Superior temporal gyrus (tissue), 1 donor: ENCODE data around the gene KCNH2.

Experiments used
- DNase-seq: peaks from one replicate; pipeline ENCODE4 v3.0.0-alpha.2; 2016; ENCODE audit errors: extremely low spot score

KCNH2 gene

DNA sequence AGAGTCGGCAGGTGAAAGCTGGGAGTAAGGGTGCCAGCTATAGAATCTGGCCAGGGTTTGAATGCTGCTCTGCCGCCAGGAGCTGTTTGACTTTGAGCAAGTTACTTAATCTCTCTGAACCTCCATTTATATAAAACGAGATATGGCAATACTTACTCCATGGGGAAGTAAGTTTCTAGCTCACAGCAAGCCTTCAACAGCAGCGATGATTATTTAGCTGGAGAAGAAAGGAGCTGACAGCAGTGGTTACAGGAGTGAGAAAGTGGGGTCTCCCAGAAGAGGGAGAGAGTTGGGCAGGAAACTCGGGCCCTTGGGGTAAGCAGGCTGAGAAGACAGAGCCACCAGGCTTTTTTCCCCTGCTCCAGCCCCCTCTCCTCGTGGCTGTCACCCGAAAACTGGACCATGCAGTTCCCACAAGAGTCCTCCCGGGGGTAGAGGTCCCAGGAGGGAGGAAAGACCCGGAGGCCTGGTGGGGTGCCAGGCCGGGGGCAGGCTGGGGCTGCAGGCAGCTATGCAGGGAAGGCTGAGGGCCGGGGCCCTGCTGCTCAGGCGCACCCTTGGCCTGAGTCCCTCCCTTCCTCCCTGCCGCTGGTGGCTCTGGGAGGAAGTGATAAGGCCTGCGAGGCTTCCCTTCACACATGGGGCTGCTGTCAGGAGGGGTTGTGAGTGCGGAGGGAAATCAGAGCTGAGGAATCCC, 16.2 kb upstream of the KCNH2 start:
- DNase-seq = no peak

DNA sequence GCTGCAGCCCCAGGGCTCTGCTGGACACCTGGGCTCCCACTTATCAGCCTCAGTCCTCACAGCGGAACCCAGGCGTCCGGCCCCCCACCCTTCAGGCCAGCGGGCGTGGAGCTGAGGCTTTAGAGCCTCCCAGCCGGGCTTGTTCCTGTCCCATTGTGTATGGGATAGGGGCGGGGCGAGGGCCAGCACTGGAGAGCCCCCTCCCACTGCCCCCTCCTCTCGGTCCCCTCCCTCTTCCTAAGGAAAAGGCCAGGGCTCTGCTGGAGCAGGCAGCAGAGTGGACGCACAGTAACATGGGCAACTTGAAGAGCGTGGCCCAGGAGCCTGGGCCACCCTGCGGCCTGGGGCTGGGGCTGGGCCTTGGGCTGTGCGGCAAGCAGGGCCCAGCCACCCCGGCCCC, 15.4 kb upstream of the KCNH2 start:
- no peak for DNase-seq

DNA sequence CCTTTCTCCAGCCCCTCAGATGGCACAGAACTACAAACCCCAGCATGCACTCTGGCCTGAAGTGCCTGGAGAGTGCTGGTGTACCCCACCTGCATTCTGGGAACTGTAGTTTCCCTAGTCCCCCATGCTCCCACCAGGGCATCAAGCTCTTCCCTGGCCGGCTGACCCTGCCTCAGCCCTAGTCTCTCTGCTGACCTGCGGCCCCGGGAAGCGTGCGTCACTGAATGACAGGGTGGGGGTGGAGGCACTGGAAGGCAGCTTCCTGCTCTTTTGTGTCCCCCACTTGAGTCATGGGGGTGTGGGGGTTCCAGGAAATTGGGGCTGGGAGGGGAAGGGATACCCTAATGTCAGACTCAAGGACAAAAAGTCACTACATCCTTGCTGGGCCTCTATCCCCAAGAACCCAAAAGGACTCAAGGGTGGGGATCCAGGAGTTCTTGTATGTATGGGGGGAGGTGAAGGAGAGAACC, 14.7 kb upstream of the KCNH2 start:
- no peak for DNase-seq

DNA sequence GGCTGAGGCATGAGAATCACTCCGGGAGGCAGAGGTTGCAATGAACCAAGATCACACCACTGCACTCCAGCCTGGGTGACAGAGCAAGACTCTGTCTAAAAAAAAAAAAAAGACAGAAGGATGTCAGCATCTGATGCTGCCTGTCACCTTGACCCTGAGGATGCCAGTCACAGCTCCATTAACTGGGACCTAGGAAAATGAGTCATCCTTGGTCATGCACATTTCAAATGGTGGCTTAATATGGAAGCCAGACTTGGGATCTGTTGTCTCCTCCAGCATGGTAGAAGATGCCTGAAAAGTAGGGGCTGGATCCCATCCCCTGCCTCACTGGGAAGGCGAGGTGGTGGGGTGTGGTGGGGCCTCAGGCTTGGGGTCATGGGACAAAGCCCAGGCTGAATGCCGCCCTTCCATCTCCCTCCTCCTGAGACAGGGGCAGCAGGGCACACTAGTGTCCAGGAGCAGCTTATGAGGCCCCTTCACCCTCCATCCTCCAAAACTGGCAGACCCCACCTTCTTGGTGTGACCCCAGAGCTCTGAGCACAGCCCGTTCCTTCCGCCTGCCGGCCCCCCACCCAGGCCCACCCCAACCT, 14.0 kb upstream of the KCNH2 start:
- DNase-seq = no peak

DNA sequence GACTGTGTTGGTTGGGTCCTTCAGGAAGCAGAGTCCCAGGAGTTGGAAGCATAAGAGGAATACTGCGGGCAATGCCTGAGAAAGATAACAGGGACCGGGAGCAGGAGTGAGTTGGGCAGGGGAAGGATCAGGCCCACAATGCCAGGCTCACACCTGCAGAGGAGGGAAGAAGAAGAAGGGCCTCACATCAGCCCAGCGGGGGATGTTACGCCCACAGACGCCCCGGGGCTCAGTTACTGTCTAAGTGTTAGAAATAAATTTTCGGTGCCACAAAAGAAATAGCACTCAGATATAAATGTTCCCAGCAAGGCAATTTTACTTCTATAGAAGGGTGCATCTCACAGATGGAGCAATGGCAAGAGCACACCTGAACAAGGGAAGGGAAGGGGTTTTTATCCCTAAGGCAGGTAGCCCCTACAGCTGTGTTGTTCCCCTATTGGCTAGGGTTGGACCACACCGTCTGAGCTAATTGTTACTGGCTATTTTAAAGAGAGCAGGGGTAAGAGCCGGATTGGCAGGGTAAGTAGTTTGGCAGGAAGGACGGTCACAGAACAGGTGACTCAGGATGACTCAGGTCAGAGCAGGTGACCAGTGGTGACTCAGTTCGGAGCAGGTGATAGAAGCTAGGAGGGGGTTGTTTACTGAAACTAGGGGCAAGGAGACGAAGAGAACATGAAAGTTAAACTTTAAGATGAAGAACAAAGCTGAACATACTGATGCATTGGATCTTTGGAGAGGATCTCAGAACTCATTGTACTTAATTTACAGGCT, 12.5 kb upstream of the KCNH2 start, which contains the start of gene NOS3:
Gene NOS3, plus strand, starts transcription at position 602 of the 771 bp plus-strand sequence. CDS start 2,787 bp downstream, outside the sequence.
- no peak for DNase-seq

DNA sequence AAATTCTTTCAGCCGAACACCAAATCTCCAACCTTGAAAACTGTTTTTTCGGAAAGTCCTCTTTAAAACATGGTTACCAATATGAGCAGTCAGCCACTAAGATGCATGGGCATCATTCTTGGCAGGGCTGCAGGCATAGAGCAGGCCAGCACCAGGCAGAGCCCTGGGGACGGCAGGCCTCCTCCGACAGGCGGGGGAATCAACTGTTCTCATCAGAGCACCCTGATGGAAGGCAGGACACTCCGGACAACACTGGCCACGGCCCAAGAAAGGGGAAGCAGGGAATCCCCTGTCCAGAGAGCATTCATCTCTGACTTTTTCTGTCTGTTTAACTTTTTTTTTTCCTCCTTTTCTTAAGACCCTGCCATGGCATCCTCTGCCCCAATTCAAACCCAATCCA, 11.3 kb upstream of the KCNH2 start:
- no peak for DNase-seq

DNA sequence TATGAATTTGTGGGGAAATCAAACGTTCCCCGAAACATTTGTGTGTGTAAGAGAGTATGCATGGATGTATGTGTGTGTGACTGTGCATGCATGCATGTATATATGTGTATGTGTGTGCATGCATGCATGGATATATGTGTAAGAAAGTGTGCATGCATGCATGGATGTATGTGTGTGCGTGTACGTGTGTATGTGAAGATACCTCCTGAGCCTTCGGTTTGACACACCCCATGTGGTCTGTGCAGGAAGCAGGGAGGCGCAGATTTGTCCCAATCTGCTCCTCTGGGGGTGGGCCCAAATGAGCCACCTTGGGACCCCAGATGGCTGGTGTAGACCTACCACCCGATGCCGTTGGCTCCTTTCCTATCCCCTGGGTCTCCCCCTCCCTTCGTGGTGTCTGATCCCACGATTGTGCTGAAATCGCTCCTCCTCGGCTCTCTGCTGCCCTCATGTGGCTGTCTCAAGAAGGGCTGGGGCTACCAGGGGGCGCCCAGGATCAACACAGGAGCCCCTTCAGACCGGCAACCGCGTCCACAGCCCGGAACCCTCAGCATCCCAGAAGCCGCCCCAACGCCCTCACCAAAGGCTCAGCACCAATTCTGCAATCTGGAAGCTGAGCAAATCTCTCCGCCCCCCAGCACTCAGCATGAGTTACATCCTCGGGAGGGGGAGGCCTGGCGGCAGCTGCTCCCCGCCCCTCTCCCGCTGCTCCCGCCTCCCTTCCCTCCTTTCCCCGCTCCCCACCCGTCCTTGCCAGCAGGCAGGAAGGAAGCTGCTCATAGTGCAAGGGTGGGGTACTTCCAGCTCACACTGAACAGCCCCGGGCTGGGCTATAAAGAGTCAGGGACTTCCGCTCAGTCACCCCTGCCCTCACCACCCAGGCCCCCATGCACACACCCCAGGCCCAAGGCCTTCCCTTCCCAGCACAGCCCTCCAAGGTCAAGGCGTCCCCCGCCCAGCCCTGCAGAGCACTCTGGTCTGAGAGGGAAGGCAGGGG, 10.4 kb upstream of the KCNH2 start:
- DNase-seq = peak; percentile 77

DNA sequence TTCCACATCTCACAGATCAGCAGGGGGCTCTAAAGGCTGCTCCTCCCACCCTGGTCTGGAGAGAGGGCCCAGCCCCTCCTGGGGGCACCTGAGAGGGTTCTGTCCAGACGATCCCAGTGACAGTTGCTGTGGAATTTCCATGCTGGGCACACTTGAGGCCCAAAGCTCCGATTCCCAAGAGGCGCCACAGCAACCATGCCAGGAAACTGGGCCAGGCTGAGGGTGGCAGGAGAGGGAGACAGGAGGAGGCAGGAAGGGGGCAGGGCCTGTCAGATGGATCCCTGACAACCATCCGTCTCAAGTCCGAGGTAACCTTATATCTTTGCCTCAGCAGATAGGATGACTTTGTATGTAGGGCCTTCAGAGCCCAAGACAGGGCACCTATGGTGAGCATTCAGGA, 8.4 kb upstream of the KCNH2 start:
- no peak for DNase-seq

DNA sequence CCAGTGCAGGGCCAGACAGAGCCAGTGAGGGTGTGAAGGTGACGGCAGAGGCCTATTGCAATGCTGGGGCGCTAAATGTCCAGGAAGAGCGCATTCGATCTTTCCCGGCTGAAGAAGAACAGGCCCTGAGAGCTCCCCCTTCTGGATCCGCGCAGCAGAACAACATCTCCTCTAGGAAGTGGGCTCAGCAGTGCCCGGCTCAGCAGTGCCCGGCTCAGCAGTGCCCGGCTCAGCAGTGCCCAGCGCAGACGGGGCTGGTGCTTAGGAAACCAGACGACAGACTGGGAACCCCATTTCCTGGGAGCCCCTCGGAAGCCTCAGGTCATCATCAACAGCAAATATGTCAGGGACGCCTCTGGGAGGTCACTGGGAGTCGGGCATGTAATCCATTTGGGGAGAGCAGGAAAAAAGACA, 8.0 kb upstream of the KCNH2 start:
- peak; percentile 82 for DNase-seq

DNA sequence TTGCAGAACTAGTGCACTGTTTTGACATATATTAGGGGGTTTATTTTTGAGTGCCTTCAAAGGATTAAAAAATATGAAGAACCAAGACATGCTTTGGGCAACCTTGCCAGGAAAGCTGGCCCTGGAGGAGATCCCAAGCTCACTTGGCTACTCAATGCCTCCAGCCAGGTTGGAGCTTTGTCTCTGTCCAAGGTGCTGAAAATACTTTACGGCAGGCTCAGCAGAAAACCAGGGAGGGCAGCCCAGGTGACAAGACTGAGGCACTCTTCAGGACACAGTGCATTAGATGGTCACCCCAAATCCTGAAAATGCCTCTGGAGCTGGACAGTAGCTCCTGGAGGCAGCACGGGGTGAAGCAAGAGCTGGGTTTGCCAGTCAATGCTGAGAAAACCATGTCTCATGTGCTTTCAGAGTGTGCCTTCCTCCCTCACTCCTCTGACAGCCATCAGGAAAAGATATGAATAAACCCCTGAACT, 5.8 kb upstream of the KCNH2 start:
- DNase-seq = no peak

DNA sequence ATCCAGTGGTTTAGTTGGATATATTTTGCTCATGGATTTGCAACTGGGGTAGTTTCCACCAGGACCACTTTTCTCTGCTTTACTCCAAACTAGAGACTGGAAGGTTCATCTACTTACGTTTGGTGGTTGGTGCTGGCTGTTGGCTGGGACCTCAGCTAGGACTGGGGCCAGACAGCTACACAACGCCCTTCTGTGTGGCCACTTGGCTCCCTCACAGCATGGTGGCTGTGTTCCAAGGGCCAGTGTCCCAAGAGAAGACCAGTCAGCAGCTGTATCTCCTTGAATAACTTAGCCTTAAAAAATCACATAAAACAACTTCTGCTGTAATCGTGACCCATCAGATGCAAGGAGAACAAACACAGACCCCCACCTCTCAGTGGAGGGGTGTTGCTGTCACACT, 4.2 kb upstream of the KCNH2 start:
- DNase-seq = peak; percentile 94

DNA sequence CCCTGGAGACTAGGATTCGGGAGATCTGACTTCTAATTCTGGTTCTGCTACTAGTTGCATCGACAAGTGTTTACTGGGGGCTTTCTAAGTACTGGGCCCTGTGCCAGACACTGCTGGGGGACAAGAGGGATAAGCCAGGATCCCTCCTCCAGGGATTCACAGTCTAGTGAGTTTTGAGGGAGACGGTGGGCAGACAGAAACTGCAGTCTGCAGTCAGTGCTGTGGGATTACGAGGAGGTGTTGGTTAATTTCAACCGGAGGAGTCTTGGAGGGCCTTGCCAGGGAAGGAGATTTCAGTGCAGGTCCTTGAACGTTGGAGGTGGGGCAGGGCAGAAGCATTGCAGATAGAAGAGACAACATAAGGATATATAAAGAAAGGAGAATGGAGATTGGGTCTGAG, 3.5 kb upstream of the KCNH2 start:
- no peak for DNase-seq

DNA sequence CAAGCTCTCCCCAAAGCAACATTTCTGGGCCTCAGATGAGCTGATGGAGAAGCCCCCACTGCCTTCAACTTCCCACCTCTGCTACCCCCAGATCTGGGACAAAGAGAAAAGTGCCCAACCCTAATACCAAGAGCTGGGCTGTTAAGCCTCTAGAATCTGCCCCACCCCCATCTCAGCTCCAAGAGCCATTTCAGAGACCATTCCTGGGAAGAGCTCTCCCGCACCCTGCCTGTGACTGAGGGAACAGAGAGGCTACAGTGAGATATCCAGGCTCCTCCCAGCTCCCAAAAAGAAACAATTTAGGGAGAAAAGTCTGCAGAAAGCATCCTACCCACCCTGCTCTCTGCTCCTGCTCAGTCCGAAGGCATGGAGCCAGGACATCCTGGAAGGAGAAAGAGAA, 2.5 kb upstream of the KCNH2 start:
- DNase-seq = no peak

DNA sequence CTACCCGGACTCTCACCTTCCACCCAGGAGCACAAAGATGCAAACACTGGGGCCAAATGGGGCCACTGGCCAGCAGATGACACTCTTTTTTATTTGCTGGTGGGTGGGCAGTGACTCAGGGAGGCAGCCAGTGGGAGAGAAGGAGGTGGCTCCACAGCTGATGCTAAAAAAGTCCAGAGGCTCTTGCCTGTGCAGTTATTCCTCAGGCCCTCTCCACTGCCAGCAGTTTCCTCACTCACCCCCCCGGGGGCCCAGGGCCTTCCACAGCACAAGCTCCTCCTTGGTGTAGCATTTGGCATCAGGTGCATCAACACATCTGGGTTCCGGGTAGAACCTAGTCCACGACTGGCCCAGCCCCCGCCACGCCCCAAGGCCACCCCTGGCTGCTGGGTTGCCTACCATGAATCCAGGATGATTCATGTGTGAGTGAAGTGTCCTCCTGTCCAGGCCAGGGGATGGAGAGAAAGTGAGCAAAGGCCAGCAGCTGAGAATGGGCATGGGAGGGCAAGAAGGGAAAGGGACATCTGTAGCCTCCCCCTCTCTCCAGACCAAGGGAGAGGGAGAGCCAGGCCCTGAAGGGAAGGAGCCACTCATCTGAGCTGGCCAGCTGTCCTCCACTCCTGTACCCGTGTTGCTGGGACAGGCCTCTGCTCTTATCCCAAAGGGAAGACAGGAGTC, 1.7 kb upstream of the KCNH2 start:
- no peak for DNase-seq

DNA sequence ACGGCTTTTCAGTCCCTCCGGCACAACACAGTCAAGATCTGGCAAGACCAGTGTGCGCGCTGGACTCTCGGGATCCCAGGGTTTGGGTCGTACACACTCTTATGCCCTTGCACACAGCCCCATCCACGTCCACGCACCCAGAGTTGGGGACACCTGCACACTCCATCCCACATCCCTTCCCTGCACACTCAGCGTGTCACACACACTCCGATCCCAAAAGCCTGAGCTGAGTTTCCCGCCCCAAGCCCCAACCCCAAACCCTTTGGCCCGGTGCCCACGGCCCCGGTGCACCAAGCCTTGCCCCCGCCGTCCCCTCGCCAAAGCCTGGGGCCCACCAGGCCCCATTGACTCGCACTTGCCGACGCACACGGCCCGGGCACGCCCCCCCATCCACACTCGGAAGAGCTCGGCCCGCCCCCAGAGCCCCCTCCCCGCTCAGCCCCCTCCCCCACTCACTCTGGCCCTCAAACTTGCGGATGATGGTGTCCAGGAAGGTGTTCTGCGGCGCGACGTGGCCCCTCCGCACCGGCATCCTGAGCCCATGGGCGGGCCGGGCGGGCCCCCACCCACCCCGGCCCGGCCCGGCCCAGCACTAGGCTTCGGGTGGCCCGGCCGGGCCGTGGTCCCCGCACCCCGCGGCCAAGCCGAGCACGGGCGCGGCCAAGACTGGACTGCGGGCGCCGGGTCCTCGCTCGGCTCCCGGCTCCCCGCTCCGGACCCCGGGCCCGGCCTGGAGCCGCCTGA, 567 bp downstream of the KCNH2 start:
- DNase-seq = no peak

DNA sequence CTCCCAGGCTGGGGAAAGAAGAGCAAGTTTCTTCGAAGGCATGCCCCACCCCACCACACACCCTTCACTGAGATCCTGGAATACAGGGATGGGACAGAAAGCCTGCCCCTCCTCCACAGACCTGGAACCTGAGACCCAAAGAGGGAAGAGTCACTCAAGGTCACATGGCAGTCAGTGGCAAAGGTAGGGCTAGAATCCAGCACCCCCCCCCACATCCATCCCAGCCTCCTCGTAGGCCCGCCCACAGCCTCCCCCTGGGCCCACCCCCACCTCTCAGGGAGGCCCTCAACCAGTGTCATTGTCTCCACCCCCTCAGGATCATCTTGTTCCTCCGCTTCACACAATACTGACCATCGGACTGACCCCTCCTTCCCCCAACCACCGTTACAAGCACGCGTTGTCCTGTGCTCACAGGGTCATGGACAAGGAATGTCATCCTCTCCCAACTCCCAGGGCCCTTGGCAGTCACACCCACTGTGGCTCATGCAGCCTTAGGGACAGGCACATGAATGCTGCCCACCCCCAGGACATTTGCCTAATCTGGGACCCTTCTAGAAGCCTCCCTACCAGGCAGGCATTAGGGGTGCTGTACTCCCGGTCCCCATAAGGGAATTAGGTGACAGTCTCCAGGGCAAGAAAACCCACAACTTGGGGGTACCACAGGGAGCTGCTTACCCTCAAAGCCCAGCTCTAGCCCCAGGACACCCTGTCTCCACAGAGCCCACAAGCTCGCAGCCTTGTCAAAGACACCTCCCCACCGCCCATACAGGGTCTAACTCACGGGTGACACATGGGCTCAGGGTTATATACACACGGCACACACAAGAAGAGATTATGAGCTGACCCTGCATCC, 1.4 kb downstream of the KCNH2 start:
- DNase-seq = no peak

DNA sequence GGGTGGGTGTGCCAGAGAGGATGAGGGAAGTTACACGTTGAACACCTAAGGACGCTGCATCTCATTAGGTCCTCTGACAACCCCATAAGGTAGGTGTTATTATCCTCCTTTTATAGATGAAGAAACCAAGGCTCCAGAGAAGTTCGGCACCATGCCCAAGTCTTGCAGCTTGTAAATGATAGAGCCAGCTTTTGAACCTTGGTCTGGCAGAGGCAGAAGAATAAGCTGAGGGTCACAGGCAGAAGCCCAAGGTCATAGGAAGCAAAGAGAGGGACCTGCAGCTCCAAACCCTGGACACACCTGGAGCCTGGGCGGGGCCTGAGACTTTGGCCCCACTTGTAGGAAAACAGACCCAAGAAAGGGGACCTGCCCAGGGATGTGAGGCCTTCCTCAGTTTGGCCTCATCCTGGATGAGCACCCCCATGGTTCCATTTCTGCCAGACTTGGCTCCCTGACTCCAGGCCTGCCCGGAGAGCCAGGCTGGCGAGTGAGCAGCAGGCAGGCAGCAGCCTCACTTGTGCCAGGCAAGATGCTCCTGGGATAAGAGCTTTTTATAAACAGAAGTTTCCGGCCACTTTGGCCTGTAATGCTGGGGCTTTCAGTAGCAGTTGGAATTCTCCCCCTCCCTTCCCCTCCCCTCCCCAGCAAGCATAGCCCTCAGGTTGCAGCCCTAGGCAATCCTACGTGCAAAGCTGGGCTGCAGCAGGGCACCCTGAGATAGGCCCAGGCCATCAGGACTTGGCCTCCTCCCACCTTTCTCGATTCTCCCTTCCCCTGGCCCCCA, 2.4 kb downstream of the KCNH2 start:
- DNase-seq = no peak
